K562 (cell line): ENCODE measurements around the gene CDIPT. TPM values are rescaled to one million over a fixed set of nuclear protein-coding genes. Genes with fewer than 3 reads are reported as not detected.

Experiments
- CBX3 ChIP-seq, 2 experiments: IDR thresholded peaks; 1 replicate in 1 of 2; 2 replicates in 1 of 2; pipeline ENCODE4 v1.6.1; 2012; ENCODE audit warnings: inconsistent platforms in 2 of 2, low read length in 2 of 2, borderline replicate concordance in 1 of 2, control low read depth in 1 of 2
- CC2D1A ChIP-seq: fragments of 450-650 bp; IDR thresholded peaks from 2 replicates; pipeline ENCODE4 v1.6.1; 2017; ENCODE audit warnings: mild to moderate bottlenecking
- DACH1 ChIP-seq: fragments of 450-650 bp; IDR thresholded peaks from 2 replicates; pipeline ENCODE4 v1.6.1; 2018; ENCODE audit not compliant: partially characterized antibody
- FOXM1 ChIP-seq, 2 experiments: fragments of 450-650 bp in 1 of 2; sonication (generic) in 1 of 2; formaldehyde crosslinking in 1 of 2; IDR thresholded peaks; 2 replicates each; pipeline versions ENCODE4 v1.6.1 to v1.9.0; 2017 to 2022; ENCODE audit warnings: low read depth in 2 of 2, mild to moderate bottlenecking in 2 of 2, missing genetic modification reagents in 1 of 2, moderate library complexity in 1 of 2
- GTF2A2 ChIP-seq: IDR thresholded peaks from 2 replicates; pipeline ENCODE4 v1.6.1; 2016; ENCODE audit warnings: mild to moderate bottlenecking, missing genetic modification characterization, missing compliant biosample characterization
- HDAC8 ChIP-seq: fragments of 450-650 bp; IDR thresholded peaks from 2 replicates; pipeline ENCODE4 v1.6.1; 2016; ENCODE audit warnings: mild to moderate bottlenecking, missing genetic modification characterization, moderate library complexity, missing compliant biosample characterization
- MAZ ChIP-seq, 2 experiments: fragments of 450-650 bp in 1 of 2; sonication (generic) in 1 of 2; formaldehyde crosslinking; IDR thresholded peaks in 1 of 2; conservative IDR thresholded peaks in 1 of 2; 2 replicates each; pipeline versions ENCODE4 v1.4.0 to v1.5.0; 2020; ENCODE audit warnings: mild to moderate bottlenecking in 1 of 2, missing genetic modification reagents in 1 of 2
- MEF2D ChIP-seq: conservative IDR thresholded peaks from 2 replicates; pipeline ENCODE4 v1.6.1; 2016; ENCODE audit warnings: low read depth, missing genetic modification characterization, missing compliant biosample characterization
- NCOA2 ChIP-seq, 2 experiments: fragments of 450-650 bp; IDR thresholded peaks; 2 replicates each; pipeline ENCODE4 v1.6.1; 2018; ENCODE audit warnings: mild to moderate bottlenecking in 2 of 2, moderate library complexity in 1 of 2; ENCODE audit not compliant: partially characterized antibody in 2 of 2
- PHF20 ChIP-seq: fragments of 450-650 bp; IDR thresholded peaks from 2 replicates; pipeline ENCODE4 v1.6.1; 2018; ENCODE audit not compliant: partially characterized antibody
- RBFOX2 ChIP-seq: fragments of 200-400 bp; formaldehyde crosslinking; IDR thresholded peaks from 2 replicates; pipeline ENCODE4 v1.6.1; 2017; ENCODE audit warnings: low read depth, mild to moderate bottlenecking, low read length, moderate library complexity
- RCOR1 ChIP-seq, 2 experiments: IDR thresholded peaks; 2 replicates each; pipeline ENCODE4 v1.6.1; 2012; ENCODE audit warnings: low read depth in 2 of 2, low read length in 2 of 2, borderline replicate concordance in 1 of 2, improper control_type of control experiment in 1 of 2
- RFX1 ChIP-seq: fragments of 450-650 bp; IDR thresholded peaks from 2 replicates; pipeline ENCODE4 v1.6.1; 2016; ENCODE audit warnings: mild to moderate bottlenecking, moderate library complexity
- SETDB1 ChIP-seq: IDR thresholded peaks from one replicate; pipeline ENCODE4 v1.6.1; 2012; ENCODE audit warnings: low read length, control low read depth, inconsistent platforms
- TOE1 ChIP-seq, 2 experiments: fragments of 450-650 bp in 1 of 2; sonication (generic) in 1 of 2; formaldehyde crosslinking in 1 of 2; IDR thresholded peaks; 2 replicates each; pipeline versions ENCODE4 v1.7.1 to v1.8.0; 2016 to 2022; ENCODE audit warnings: borderline replicate concordance in 2 of 2, mild to moderate bottlenecking in 2 of 2, antibody characterized with exemption in 1 of 2, inconsistent platforms in 1 of 2, low read depth in 1 of 2, missing genetic modification reagents in 1 of 2, moderate library complexity in 1 of 2
- XRCC4 ChIP-seq: IDR thresholded peaks from one replicate; pipeline ENCODE4 v1.6.1; 2011; ENCODE audit not compliant: insufficient read depth, insufficient read length; ENCODE audit errors: extremely low read depth
- ZBTB8A ChIP-seq: fragments of 450-650 bp; IDR thresholded peaks from 2 replicates; pipeline ENCODE4 v1.6.1; 2018; ENCODE audit warnings: mild to moderate bottlenecking, moderate library complexity; ENCODE audit not compliant: partially characterized antibody
- ZNF184 ChIP-seq: sonication (generic); formaldehyde crosslinking; IDR thresholded peaks from 2 replicates; pipeline ENCODE4 v1.5.0; 2020; ENCODE audit warnings: missing genetic modification reagents
- ZNF511 ChIP-seq: sonication (generic); formaldehyde crosslinking; IDR thresholded peaks from 2 replicates; pipeline ENCODE4 v1.8.0; 2022; ENCODE audit warnings: mild to moderate bottlenecking, missing genetic modification reagents
- ZNF785 ChIP-seq: fragments of 250-450 bp; sonication (Bioruptor Pico); IDR thresholded peaks from 2 replicates; pipeline ENCODE4 v1.4.0; 2020; ENCODE audit warnings: mild to moderate bottlenecking
- polyA plus RNA-seq, 8 experiments: library from polyadenylated mRNA; depleted of rRNA in 4 of 8; stranded (reverse) in 5 of 8; unstranded in 3 of 8; fragments of >200 nt; fragmentation: Nextera tagmentation in 2 of 8; fragmentation: Illumina TruSeq in 1 of 8; extraction: Ambion mirVana in 2 of 8; extraction: Trizol in 1 of 8; gene quantifications; 2 replicates each; pipeline versions ENCODE4 v1.2.1 to v1.2.3, GENCODE V29; 2011 to 2014; ENCODE audit warnings: inconsistent platforms in 1 of 8, missing spikeins in 1 of 8
- total RNA-seq, 7 experiments: library from RNA; depleted of rRNA in 6 of 7; stranded (reverse); fragments of >200 nt in 6 of 7; fragmentation: Illumina TruSeq in 2 of 7; extraction: Trizol in 2 of 7; gene quantifications; 2 replicates each; pipeline versions ENCODE4 v1.2.1 to v1.2.3, GENCODE V29; 2011 to 2021; ENCODE audit warnings: low replicate concordance in 1 of 7
- TF ChIP-seq, protein P1 (sequence below): fragments of 450-650 bp; formaldehyde crosslinking; conservative IDR thresholded peaks from 2 replicates; pipeline ENCODE4 v1.4.0; 2022; ENCODE audit warnings: mild to moderate bottlenecking, missing genetic modification characterization
- TF ChIP-seq, protein P2 (sequence below): fragments of 250-450 bp; sonication (Bioruptor Pico); IDR thresholded peaks from 2 replicates; pipeline ENCODE4 v1.8.0; 2021; ENCODE audit warnings: moderate library complexity, mild to moderate bottlenecking, inconsistent platforms
- TF ChIP-seq, protein P3 (sequence below): sonication (generic); formaldehyde crosslinking; IDR thresholded peaks from 2 replicates; pipeline ENCODE4 v1.8.1; 2023; ENCODE audit warnings: mild to moderate bottlenecking, missing genetic modification reagents, moderate library complexity

CDIPT gene
- total and polyA plus RNA-seq, 9 of the 15 experiments (the other 6 are each of a cell fraction or from before 2014, with no cell fraction given), result 1.3 to 37.0 (median 23.0) TPM

DNA sequence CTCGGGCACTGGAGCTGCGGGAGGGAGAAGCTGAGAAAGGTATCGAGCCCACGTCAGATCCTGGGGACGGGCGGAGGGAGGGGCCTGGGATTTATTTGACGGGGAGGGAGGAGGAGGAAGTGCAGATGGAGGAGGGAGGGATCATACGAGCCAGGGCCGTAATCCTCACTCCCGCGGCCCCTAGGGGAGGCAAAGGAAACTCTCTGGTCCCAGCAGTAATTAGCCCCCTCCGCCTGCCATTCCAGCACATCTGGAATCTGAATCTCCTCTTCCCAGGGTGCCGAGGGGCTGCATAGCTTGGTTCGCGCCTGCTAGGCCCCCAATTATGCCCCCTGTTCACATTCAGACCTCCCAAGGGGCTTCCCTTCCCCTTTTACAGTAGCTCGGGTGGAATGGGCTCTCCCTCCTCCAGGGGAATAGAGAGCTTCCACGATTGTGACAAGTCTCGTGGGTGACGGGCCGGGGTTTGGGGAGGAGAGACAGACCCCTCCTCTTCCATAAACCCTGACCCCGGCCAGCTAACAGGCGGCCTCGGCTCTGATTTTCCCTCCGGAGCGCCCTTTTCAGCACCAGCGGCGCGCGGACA lies 36.6 kb upstream of the CDIPT start, which contains the start of gene SEZ6L2 (continued):
- TF ChIP-seq, protein P1, sequence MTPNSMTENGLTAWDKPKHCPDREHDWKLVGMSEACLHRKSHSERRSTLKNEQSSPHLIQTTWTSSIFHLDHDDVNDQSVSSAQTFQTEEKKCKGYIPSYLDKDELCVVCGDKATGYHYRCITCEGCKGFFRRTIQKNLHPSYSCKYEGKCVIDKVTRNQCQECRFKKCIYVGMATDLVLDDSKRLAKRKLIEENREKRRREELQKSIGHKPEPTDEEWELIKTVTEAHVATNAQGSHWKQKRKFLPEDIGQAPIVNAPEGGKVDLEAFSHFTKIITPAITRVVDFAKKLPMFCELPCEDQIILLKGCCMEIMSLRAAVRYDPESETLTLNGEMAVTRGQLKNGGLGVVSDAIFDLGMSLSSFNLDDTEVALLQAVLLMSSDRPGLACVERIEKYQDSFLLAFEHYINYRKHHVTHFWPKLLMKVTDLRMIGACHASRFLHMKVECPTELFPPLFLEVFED, result no peak
- no peak for TF ChIP-seq TOE1 (IDR thresholded peaks at IDR 0.05; ENCODE audit: borderline replicate concordance)
- 0 out of 2 replicates have a peak, but pooled peaks have one; percentile 21 for TF ChIP-seq TOE1 (CRISPR knock-in tag; IDR thresholded peaks at IDR 0.05; ENCODE audit: borderline replicate concordance, low read depth)
- no peak for TF ChIP-seq DACH1
- no peak for TF ChIP-seq MEF2D (tag)
- TF ChIP-seq PHF20, result no peak
- no peak for TF ChIP-seq CC2D1A
- no peak for TF ChIP-seq RFX1
- TF ChIP-seq MAZ (CRISPR knock-in tag; conservative IDR thresholded peaks at IDR 0.05 in 1 of 2, IDR thresholded peaks at IDR 0.05 in 1 of 2), result peak in 1 of 2 experiments; percentile 83; a peak in 1 of 4 replicates
- TF ChIP-seq RCOR1 (IDR thresholded peaks at IDR 0.05; ENCODE audit: borderline replicate concordance in 1 of 2, low read depth in 2 of 2, low read length in 2 of 2), result peak in 1 of 2 experiments; percentile 86; a peak in 1 of 4 replicates
- TF ChIP-seq NCOA2 (IDR thresholded peaks at IDR 0.05; ENCODE audit: partially characterized antibody in 2 of 2), result no peak
- TF ChIP-seq ZNF511 (CRISPR knock-in tag), result peak; percentile 95
- TF ChIP-seq, protein P2, sequence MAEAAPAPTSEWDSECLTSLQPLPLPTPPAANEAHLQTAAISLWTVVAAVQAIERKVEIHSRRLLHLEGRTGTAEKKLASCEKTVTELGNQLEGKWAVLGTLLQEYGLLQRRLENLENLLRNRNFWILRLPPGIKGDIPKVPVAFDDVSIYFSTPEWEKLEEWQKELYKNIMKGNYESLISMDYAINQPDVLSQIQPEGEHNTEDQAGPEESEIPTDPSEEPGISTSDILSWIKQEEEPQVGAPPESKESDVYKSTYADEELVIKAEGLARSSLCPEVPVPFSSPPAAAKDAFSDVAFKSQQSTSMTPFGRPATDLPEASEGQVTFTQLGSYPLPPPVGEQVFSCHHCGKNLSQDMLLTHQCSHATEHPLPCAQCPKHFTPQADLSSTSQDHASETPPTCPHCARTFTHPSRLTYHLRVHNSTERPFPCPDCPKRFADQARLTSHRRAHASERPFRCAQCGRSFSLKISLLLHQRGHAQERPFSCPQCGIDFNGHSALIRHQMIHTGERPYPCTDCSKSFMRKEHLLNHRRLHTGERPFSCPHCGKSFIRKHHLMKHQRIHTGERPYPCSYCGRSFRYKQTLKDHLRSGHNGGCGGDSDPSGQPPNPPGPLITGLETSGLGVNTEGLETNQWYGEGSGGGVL (CRISPR knock-in tag), result no peak
- TF ChIP-seq CBX3 (IDR thresholded peaks at IDR 0.05; ENCODE audit: borderline replicate concordance in 1 of 2, low read length in 2 of 2), result no peak
- TF ChIP-seq ZNF785, result no peak
- TF ChIP-seq SETDB1, result no peak
- TF ChIP-seq GTF2A2, result no peak
- TF ChIP-seq FOXM1 (IDR thresholded peaks at IDR 0.05; ENCODE audit: low read depth), result no peak
- TF ChIP-seq FOXM1 (CRISPR knock-in tag; IDR thresholded peaks at IDR 0.05; ENCODE audit: low read depth), result no peak
- TF ChIP-seq ZNF184 (CRISPR knock-in tag), result no peak
- no peak for TF ChIP-seq XRCC4
- TF ChIP-seq, protein P3, sequence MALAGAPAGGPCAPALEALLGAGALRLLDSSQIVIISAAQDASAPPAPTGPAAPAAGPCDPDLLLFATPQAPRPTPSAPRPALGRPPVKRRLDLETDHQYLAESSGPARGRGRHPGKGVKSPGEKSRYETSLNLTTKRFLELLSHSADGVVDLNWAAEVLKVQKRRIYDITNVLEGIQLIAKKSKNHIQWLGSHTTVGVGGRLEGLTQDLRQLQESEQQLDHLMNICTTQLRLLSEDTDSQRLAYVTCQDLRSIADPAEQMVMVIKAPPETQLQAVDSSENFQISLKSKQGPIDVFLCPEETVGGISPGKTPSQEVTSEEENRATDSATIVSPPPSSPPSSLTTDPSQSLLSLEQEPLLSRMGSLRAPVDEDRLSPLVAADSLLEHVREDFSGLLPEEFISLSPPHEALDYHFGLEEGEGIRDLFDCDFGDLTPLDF (CRISPR knock-in tag), result no peak; the same call in 1 of the 2 replicates
- no peak for TF ChIP-seq RBFOX2
- no peak for TF ChIP-seq ZBTB8A
- TF ChIP-seq HDAC8, result no peak
